HG02870 (cell line): ENCODE measurements around the gene DCUN1D1.

ENCODE experiments used
- ATAC-seq: cut with Tn5 transposase; IDR thresholded peaks from one replicate; pipeline ENCODE4 v1.9.1; 2021; ENCODE audit warnings: mild to moderate bottlenecking, moderate library complexity; ENCODE audit not compliant: unreplicated experiment

DCUN1D1 gene

GRCh38 chr3:182973047-182973446 is 7.3 kb downstream of the DCUN1D1 start:
- ATAC-seq = no peak

DNA sequence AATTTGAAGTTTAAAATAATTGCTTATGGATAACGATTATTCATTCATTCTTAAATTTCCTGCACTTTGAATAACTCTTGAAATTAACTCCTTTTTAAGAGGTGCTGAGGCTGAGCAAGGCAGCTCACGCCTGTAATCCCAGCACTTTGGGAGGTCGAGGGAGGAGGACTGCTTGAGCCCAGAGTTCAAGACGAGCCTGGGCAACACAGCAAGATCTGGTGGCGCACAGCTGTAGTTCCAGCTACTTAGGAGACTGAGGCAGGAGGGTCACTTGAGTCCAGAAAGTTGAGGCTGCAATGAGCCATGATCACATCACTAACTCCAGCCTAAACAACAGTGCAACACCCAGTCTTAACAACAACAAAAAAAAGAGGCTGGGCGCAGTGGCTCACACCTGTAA is 8.0 kb downstream of the DCUN1D1 start:
- ATAC-seq = no peak

GRCh38 chr3:182971637-182972036 is 8.7 kb downstream of the DCUN1D1 start:
- no peak for ATAC-seq

GRCh38 chr3:182970811-182971418 is 9.4 kb downstream of the DCUN1D1 start:
- no peak for ATAC-seq

DNA sequence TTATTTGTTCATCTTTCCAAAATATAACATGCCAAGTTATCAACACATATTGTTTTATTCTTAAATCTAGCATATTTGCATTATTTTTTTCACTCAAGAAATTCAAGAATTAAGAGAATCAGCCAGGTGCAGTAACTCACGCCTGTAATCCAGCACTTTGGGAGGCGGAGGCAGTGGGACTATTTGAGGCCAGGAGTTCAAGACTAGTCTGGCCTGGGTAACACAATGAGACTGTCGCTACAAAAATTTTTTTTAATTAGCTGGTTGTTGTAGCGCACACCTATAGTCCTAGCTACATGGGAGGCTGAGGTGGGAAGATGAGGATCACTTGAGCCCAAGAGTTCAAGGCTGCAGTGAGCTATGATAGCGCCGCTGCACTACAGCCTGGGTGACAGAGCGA is 10.5 kb downstream of the DCUN1D1 start:
- ATAC-seq = no peak

DNA sequence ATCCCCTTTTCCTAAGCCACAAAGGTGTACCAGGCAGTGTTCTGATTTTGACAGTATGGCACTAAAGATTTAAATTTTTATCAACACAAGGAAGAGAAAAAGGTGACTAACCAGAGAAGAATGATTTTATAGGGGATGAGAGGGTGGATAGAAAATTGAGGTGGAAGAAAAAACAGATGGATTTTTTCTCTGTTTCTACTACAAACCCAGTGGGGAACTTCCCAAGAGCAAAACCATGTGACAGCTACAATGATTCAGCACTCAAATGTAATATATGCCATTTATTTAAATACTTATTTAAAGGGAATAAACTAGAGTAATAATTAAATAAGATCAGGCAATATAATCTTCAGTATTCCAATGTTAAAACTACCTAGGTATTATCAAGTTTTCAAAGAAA is 11.1 kb downstream of the DCUN1D1 start:
- no peak for ATAC-seq

- peak; percentile 68 for ATAC-seq
Observed at GRCh38 chr3:182967218-182968204, 12.8 kb downstream of the DCUN1D1 start.

- no peak for ATAC-seq
Observed at GRCh38 chr3:182965861-182966366, 14.4 kb downstream of the DCUN1D1 start.

DNA sequence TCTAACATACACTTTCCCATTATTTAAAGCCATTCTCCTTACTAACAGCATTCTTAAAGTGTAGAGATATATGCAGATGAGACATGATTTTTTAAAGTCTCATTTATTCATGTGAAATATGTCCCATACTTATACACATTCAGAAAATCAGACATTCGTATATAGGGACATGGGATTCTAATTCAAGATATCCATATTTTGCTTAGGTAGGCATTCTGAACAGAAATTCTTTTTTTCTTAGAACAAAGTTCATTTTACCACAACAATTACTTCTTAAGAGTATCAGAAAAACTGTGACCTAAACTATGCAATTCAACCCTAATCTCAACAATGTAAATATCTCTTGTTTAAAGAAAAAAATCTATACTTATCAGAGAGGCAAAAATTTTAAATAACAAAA is 16.2 kb downstream of the DCUN1D1 start:
- no peak for ATAC-seq

DNA sequence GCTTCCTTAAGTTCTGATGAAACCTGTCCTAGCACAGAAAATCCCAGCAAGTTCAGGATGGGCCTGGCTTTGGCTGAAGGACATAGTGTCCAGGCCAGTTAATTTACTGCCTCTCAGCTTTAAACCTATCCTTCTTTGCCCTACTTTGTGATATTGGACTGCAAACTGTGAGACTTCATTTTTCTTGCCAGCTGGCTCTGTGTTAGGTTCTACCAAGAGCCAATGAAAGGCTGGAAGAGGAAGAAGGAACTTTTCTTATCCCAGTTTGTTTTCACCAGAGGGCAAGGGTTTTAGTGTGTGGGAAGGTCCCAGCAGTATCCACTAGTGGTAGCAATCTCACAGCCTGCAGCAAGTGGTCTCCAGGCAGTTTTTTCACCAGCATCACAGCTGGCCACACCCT is 18.2 kb downstream of the DCUN1D1 start:
- ATAC-seq = no peak

DNA sequence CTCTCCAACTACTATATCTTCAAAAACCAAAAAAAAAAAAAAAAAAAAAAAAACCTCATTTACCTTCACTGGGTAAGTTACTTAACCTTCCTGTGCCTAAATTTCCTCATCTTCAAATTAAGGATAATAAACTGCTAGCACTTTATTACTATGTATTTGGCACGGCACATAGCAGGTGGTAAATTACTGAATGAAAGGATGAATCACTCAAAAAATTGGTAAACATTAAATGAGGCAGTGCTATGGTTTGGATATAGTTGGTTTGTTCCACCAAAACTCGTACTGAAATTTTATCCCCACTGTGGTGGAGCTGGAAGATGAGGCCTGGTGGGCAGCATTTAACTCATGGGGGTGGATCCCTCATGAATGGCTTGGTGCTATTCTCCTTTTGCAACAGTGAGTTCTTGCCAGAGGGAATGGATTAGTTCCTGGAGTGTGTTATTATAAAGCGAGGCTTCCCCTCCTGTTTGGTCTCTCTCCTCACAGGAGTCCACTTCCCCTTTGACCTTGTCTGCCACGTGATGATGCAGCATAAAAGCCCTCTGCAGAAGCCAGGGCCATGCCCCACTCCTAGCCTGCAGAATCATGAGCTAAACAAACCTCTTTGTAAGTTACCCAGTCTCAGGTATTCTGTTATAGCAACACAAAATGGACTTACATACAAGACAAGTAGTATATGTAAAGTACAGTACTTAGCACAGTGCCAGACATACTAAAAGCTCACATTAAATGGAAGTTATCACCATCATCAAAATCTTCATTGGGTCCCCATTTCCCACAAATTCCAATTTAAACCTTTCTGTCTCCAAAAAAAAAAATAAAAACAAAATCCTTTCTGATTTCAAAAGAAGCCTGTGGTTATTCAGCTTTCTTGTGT is 20.6 kb downstream of the DCUN1D1 start:
- no peak for ATAC-seq

GRCh38 chr3:182957676-182958266 is 22.6 kb downstream of the DCUN1D1 start:
- ATAC-seq = no peak

GRCh38 chr3:182957226-182957625 is 23.1 kb downstream of the DCUN1D1 start:
- no peak for ATAC-seq

DNA sequence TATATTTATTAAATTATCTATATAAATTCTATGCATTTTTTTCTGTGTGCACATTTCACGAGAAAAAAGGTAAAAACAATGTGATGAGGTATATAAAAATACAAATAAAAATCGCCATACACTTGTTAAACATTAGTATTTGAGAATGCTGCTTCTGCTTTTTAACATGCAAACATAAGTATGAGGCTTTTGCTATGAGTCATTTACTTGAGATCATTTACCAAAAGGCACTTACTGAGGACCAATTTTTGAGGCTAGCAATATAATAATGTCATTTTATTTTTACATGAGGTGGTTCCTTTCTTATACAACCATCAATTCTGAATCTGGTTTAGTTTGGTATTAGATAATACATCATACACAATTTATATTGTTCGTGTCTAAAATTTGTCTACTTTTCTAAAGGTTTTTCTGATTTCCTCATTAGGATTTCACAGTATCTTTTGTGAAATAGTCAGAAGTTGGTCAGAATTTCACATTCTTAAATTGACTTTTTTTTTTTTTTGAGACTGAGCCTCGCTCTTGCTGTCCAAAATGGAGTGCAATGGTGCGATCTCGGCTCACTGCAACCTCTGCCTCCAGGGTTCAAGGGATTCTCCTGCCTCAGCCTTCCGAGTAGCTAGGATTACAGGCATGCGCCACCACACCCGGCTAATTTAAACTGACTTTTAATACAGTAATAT is 25.6 kb downstream of the DCUN1D1 start:
- peak; percentile 98 for ATAC-seq

GRCh38 chr3:182949688-182950087 is 30.6 kb downstream of the DCUN1D1 start:
- ATAC-seq = no peak

DNA sequence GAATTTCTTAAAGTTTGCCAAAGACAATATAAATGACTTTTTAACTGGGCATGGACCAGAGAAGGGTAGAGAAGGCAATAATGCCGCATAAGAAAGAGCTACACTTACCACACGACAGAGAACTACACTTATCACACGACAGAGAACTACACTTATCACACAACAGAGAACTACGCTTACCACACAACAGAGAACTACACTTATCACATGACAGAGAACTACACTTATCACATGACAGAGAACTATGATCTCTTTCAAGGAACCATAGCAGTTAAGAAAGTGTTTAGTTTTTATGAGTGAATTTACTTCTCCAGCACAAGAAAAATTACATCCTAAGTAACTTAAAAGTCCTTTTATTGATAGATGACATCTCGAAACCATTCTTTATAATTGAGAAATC is 32.0 kb downstream of the DCUN1D1 start:
- ATAC-seq = no peak

DNA sequence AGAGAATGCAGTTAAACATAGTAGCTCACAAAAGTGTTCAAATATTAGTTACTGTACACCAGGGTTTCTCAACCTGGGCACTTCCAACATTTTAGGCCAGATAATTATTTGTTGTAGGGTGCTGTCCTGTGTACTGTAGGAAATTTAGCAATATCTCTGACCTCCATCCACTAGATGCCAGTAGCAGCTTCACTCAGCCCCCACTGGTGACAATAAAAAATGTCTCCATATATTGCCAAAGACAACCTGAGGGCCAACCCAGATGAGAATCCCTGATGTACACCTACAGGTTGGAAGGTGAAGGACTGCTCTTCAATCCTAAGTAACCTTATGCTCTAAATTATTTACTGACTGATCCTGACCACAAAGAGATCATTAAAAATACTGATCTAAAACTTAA is 32.5 kb downstream of the DCUN1D1 start:
- no peak for ATAC-seq

GRCh38 chr3:182941719-182942118 is 38.6 kb downstream of the DCUN1D1 start:
- no peak for ATAC-seq

- ATAC-seq = no peak
Observed at GRCh38 chr3:182940266-182940808, 40.0 kb downstream of the DCUN1D1 start.
